OCI-LY1 (cell line): ENCODE data around the gene YPEL2.

ENCODE experiments used
- CTCF ChIP-seq: fragments of 200-600 bp; sonication (generic), shearing (Covaris generic); IDR thresholded peaks from 2 replicates; pipeline ENCODE4 v1.5.1; 2017; ENCODE audit warnings: mild to moderate bottlenecking, antibody characterized with exemption, low read length, moderate library complexity, mixed read lengths
- EZH2 ChIP-seq: fragments of 200-600 bp; sonication (generic), shearing (Covaris generic); IDR thresholded peaks from 2 replicates; pipeline ENCODE4 v1.8.0; 2017; ENCODE audit warnings: borderline replicate concordance, mixed run types, mild to moderate bottlenecking, antibody characterized with exemption, low read length, moderate library complexity, mixed read lengths

GRCh38 chr17:59353106-59353854 lies 21.8 kb downstream of the YPEL2 start:
- TF ChIP-seq EZH2 (no peak), CTCF (no peak)
